ENCODE measurements around the gene RDX.

GRCh38 chr11:110303414-110303826, 7.0 kb upstream of the RDX start:
- TF ChIP-seq MAX (CRISPR knock-in tag; IDR thresholded peaks at IDR 0.05): no peak
- TF ChIP-seq JUN (IDR thresholded peaks at IDR 0.05; ENCODE audit: borderline replicate concordance, low read depth, low read length): no peak
- TF ChIP-seq JUN (CRISPR knock-in tag; IDR thresholded peaks at IDR 0.05; ENCODE audit: borderline replicate concordance): no peak
- TF ChIP-seq CTCF (IDR thresholded peaks at IDR 0.05 in 2 of 3, conservative IDR thresholded peaks at IDR 0.05 in 1 of 3; ENCODE audit: insufficient read depth in 2 of 3, low read depth in 1 of 3, low read length in 3 of 3): no peak
- TF ChIP-seq MBD2 (IDR thresholded peaks at IDR 0.05; ENCODE audit: borderline replicate concordance, low read depth): no peak
- no peak for TF ChIP-seq ZNF274 (IDR thresholded peaks at IDR 0.05; ENCODE audit: borderline replicate concordance, low read depth, low read length)
- no peak for TF ChIP-seq EP300 (IDR thresholded peaks at IDR 0.05; ENCODE audit: low read length)
- no peak for TF ChIP-seq TBP (optimal IDR thresholded peaks at IDR 0.05; ENCODE audit: low read depth, low read length)
- TF ChIP-seq WHSC1 (IDR thresholded peaks at IDR 0.05; ENCODE audit: low read length): no peak

Data from K562 (cell line).